ENCODE results near the gene FRG2C.
A peak's percentile ranks its signal among the peaks of the same experiment; 100 is the strongest.
"Not testable (repeated sequence)": the region's sequence is repeated elsewhere in the genome, so short reads cannot be mapped to it uniquely, and the experiment has no call there.

FRG2C gene

GRCh38 chr3:75664028-75664427, at the start of gene FRG2C:
FRG2C (plus strand) TSS chr3:75664328; CDS start chr3:75664380, 52 bp downstream.
- DNase-seq, result not testable (repeated sequence)

GRCh38 chr3:75618666-75619305, 45.3 kb upstream of the FRG2C start:
- DNase-seq, result not testable (repeated sequence)

- not testable (repeated sequence) for DNase-seq
Observed at GRCh38 chr3:75619481-75620031, 44.6 kb upstream of the FRG2C start.

GRCh38 chr3:75621772-75622171, 42.4 kb upstream of the FRG2C start:
- not testable (repeated sequence) for DNase-seq

GRCh38 chr3:75623656-75624055, 40.5 kb upstream of the FRG2C start:
- DNase-seq, result not testable (repeated sequence)

GRCh38 chr3:75630887-75631535, 33.1 kb upstream of the FRG2C start:
- not testable (repeated sequence) for DNase-seq

GRCh38 chr3:75631541-75631940, 32.6 kb upstream of the FRG2C start:
- DNase-seq, result no peak

- not testable (repeated sequence) for DNase-seq
Observed at GRCh38 chr3:75638947-75639346, 25.2 kb upstream of the FRG2C start.

GRCh38 chr3:75641107-75641517, 23.0 kb upstream of the FRG2C start:
- DNase-seq, result not testable (repeated sequence)

- DNase-seq, result not testable (repeated sequence)
Observed at GRCh38 chr3:75643031-75643800, 20.9 kb upstream of the FRG2C start.

- not testable (repeated sequence) for DNase-seq
Observed at GRCh38 chr3:75645548-75645947, 18.6 kb upstream of the FRG2C start.

- no peak for DNase-seq
Observed at GRCh38 chr3:75650191-75650590, 13.9 kb upstream of the FRG2C start.

GRCh38 chr3:75655101-75655904, 8.8 kb upstream of the FRG2C start:
- DNase-seq, result not testable (repeated sequence)

GRCh38 chr3:75655956-75656355, 8.2 kb upstream of the FRG2C start:
- DNase-seq, result not testable (repeated sequence)

GRCh38 chr3:75658411-75659107, 5.6 kb upstream of the FRG2C start:
- not testable (repeated sequence) for DNase-seq

- not testable (repeated sequence) for DNase-seq
Observed at GRCh38 chr3:75659108-75659433, 5.1 kb upstream of the FRG2C start.

- DNase-seq, result not testable (repeated sequence)
Observed at GRCh38 chr3:75665626-75666025, 1.5 kb downstream of the FRG2C start.

- not testable (repeated sequence) for DNase-seq
Observed at GRCh38 chr3:75667757-75668701, 3.9 kb downstream of the FRG2C start.

- peak; percentile 35 to 42 for DNase-seq
Observed at GRCh38 chr3:75668759-75669347, 4.7 kb downstream of the FRG2C start.

Data from activated CD4-positive, alpha-beta T cell treated with anti-CD3 and anti-CD28 coated beads, Interleukin-2, amount 50 U/mL, for 4 hours (primary cell).